Left kidney (tissue), 2 donors: ENCODE data around the gene RPL4. TPM values are rescaled to one million over a fixed set of nuclear protein-coding genes. Genes with fewer than 3 reads are reported as not detected.
"Not testable (repeated sequence)": the region's sequence is repeated elsewhere in the genome, so short reads cannot be mapped to it uniquely, and the experiment has no call there.

Experiments used
- DNase-seq: peaks from one replicate; pipeline ENCODE4 v3.0.0-alpha.2; 2013
- polyA plus RNA-seq: library from polyadenylated mRNA; unstranded; fragments of 120-200 nt; gene quantifications from one replicate; pipeline ENCODE4 v1.2.1, GENCODE V29; 2013; ENCODE audit not compliant: insufficient read length

Gene RPL4
- polyA plus RNA-seq, 1 donor = 3,332 TPM

GRCh38 chr15:66497502-66498455 is 6.9 kb downstream of the RPL4 start, which contains the start of gene SNAPC5:
SNAPC5 (minus strand) TSS chr15:66497762; CDS start chr15:66497731, 31 bp downstream.
- peak; percentile 92 for DNase-seq

GRCh38 chr15:66496951-66497501 is 7.6 kb downstream of the RPL4 start:
- no peak for DNase-seq

GRCh38 chr15:66494262-66494661 is 10.4 kb downstream of the RPL4 start:
- DNase-seq = no peak

GRCh38 chr15:66491846-66492245 is 12.8 kb downstream of the RPL4 start:
- DNase-seq = no peak

- DNase-seq = no peak
Measured at GRCh38 chr15:66489179-66489791, 15.4 kb downstream of the RPL4 start.

- no peak for DNase-seq
Measured at GRCh38 chr15:66488525-66488924, 16.1 kb downstream of the RPL4 start.

GRCh38 chr15:66486887-66487286 is 17.8 kb downstream of the RPL4 start:
- DNase-seq = no peak

GRCh38 chr15:66484539-66485112 is 20.0 kb downstream of the RPL4 start:
- DNase-seq = no peak

- no peak for DNase-seq
Measured at GRCh38 chr15:66483131-66483566, 21.5 kb downstream of the RPL4 start.

- no peak for DNase-seq
Measured at GRCh38 chr15:66482539-66482938, 22.1 kb downstream of the RPL4 start.

GRCh38 chr15:66481107-66481856 is 23.4 kb downstream of the RPL4 start:
- DNase-seq = no peak

GRCh38 chr15:66480267-66480666 is 24.4 kb downstream of the RPL4 start:
- DNase-seq = no peak

- no peak for DNase-seq
Measured at GRCh38 chr15:66477011-66477410, 27.6 kb downstream of the RPL4 start.

GRCh38 chr15:66476535-66476934 is 28.1 kb downstream of the RPL4 start:
- no peak for DNase-seq

GRCh38 chr15:66474963-66475362 is 29.7 kb downstream of the RPL4 start:
- no peak for DNase-seq

GRCh38 chr15:66474135-66474534 is 30.5 kb downstream of the RPL4 start:
- DNase-seq = no peak

GRCh38 chr15:66472176-66472999 is 32.3 kb downstream of the RPL4 start:
- DNase-seq = no peak

- DNase-seq = not testable (repeated sequence)
Measured at GRCh38 chr15:66470825-66471224, 33.8 kb downstream of the RPL4 start.

GRCh38 chr15:66467162-66468040 is 37.3 kb downstream of the RPL4 start:
- not testable (repeated sequence) for DNase-seq

GRCh38 chr15:66465294-66465693 is 39.4 kb downstream of the RPL4 start:
- DNase-seq = not testable (repeated sequence)
